HUES64 (cell line): Measurements from ENCODE around the gene POR.

ENCODE experiments used
- H3K27ac ChIP-seq: 2 replicates; pipeline ENCODE4 v1.7.0; 2013; ENCODE audit warnings: low read depth, low read length, inconsistent platforms
- H3K27me3 ChIP-seq: 2 replicates; pipeline ENCODE4 v1.6.1; 2013; ENCODE audit warnings: mild to moderate bottlenecking, low read length; ENCODE audit not compliant: insufficient read depth
- H3K36me3 ChIP-seq: 2 replicates; pipeline ENCODE4 v1.6.1; 2013; ENCODE audit warnings: mild to moderate bottlenecking, low read length; ENCODE audit not compliant: insufficient read depth
- H3K4me1 ChIP-seq: 2 replicates; pipeline ENCODE4 v1.6.1; 2013; ENCODE audit warnings: mild to moderate bottlenecking, low read length, moderate library complexity; ENCODE audit not compliant: insufficient read depth
- H3K4me3 ChIP-seq: 2 replicates; pipeline ENCODE4 v1.5.1; 2013; ENCODE audit warnings: mild to moderate bottlenecking, low read length, moderate library complexity
- H3K9ac ChIP-seq: 2 replicates; pipeline ENCODE4 v1.6.1; 2013; ENCODE audit warnings: mild to moderate bottlenecking, low read depth, low read length
- H3K9me3 ChIP-seq: 2 replicates; pipeline ENCODE4 v1.6.1; 2013; ENCODE audit warnings: low read depth, low read length; ENCODE audit not compliant: insufficient read depth
- WGBS: fragments of 150-250, 120-280 bp; methylation state at CpG from one replicate; pipeline ENCODE4 v1.1.7; 2013; ENCODE audit warnings: missing lambda C conversion rate; 5-methylcytosine and 5-hydroxymethylcytosine counted together

The POR gene

GRCh38 chr7:75983471-75984129, 68.6 kb downstream of the POR start:
- H3K27ac ChIP-seq = no peak overlapping the region

GRCh38 chr7:75984130-75985008, 69.4 kb downstream of the POR start:
- Histone ChIP-seq H3K9ac (no peak overlapping the region), H3K4me3 (no peak overlapping the region), H3K27ac (no peak overlapping the region), H3K4me1 (peaks cover 4% of the 10 kb centered on the region; the same call in 1 of the 2 replicates), H3K36me3 (peaks cover 83% of the 10 kb centered on the region), H3K9me3 (no peaks in the 10 kb centered on the region), H3K27me3 (no peaks in the 10 kb centered on the region)
- WGBS = 92% methylated on average over 44 of the region's 44 CpGs

More at GRCh38 chr7:75983471-75984129, 68.6 kb downstream of the POR start:
- Histone ChIP-seq H3K4me3 (no peak overlapping the region), H3K36me3 (peaks cover 88% of the 10 kb centered on the region), H3K9me3 (no peaks in the 10 kb centered on the region), H3K9ac (no peak overlapping the region), H3K4me1 (no peaks in the 10 kb centered on the region), H3K27me3 (no peaks in the 10 kb centered on the region)
- WGBS = 95% methylated on average over 26 of the region's 26 CpGs

GRCh38 chr7:75985009-75985517, 70.1 kb downstream of the POR start:
- Histone ChIP-seq H3K27ac (no peak overlapping the region), H3K9me3 (no peaks in the 10 kb centered on the region), H3K36me3 (peaks cover 76% of the 10 kb centered on the region), H3K9ac (no peak overlapping the region), H3K4me1 (peaks cover 6% of the 10 kb centered on the region; the same call in 1 of the 2 replicates), H3K27me3 (no peaks in the 10 kb centered on the region), H3K4me3 (no peak overlapping the region)
- 90% methylated on average over 21 of the region's 21 CpGs for WGBS

- peaks cover 6% of the 10 kb centered on the region; the same call in 1 of the 2 replicates for H3K4me1 ChIP-seq
- no peak overlapping the region for H3K9ac ChIP-seq
- H3K27me3 ChIP-seq = no peaks in the 10 kb centered on the region
- peaks cover 70% of the 10 kb centered on the region for H3K36me3 ChIP-seq
- no peak overlapping the region for H3K27ac ChIP-seq
- H3K9me3 ChIP-seq = no peaks in the 10 kb centered on the region
- H3K4me3 ChIP-seq = no peak overlapping the region
- 95% methylated on average over 41 of the region's 41 CpGs for WGBS
Observed at GRCh38 chr7:75985518-75986146, 70.7 kb downstream of the POR start.

GRCh38 chr7:75986147-75986781, 71.3 kb downstream of the POR start:
- H3K27me3 ChIP-seq = no peaks in the 10 kb centered on the region
- no peak overlapping the region for H3K9ac ChIP-seq
- H3K36me3 ChIP-seq = peaks cover 64% of the 10 kb centered on the region
- H3K4me1 ChIP-seq = peaks cover 8% of the 10 kb centered on the region
- no peaks in the 10 kb centered on the region for H3K9me3 ChIP-seq
- 95% methylated on average over 20 of the region's 20 CpGs for WGBS
- H3K4me3 ChIP-seq = no peak overlapping the region
- H3K27ac ChIP-seq = no peak overlapping the region

GRCh38 chr7:75987026-75987804, 72.3 kb downstream of the POR start:
- Histone ChIP-seq H3K27me3 (no peaks in the 10 kb centered on the region), H3K36me3 (peaks cover 54% of the 10 kb centered on the region), H3K4me1 (peaks cover 8% of the 10 kb centered on the region), H3K27ac (no peak overlapping the region), H3K9me3 (no peaks in the 10 kb centered on the region), H3K4me3 (no peak overlapping the region), H3K9ac (no peak overlapping the region)
- 93% methylated on average over 32 of the region's 32 CpGs for WGBS

GRCh38 chr7:75987805-75988567, 73.0 kb downstream of the POR start:
- Histone ChIP-seq H3K4me3 (no peak overlapping the region), H3K36me3 (peaks cover 47% of the 10 kb centered on the region), H3K9ac (no peak overlapping the region), H3K4me1 (peaks cover 8% of the 10 kb centered on the region), H3K27me3 (no peaks in the 10 kb centered on the region), H3K9me3 (no peaks in the 10 kb centered on the region), H3K27ac (no peak overlapping the region)
- WGBS = 91% methylated on average over 30 of the region's 30 CpGs

- 75% methylated on average over 13 of the region's 31 CpGs for WGBS
- Histone ChIP-seq H3K27me3 (no peaks in the 10 kb centered on the region), H3K4me1 (peaks cover 16% of the 10 kb centered on the region), H3K36me3 (peaks cover 40% of the 10 kb centered on the region), H3K27ac (no peak overlapping the region), H3K9ac (no peak overlapping the region; the same call in 1 of the 2 replicates), H3K4me3 (no peak overlapping the region), H3K9me3 (no peaks in the 10 kb centered on the region)
Observed at GRCh38 chr7:75988568-75989499, 73.9 kb downstream of the POR start.
